H9 (cell line): ENCODE results near the gene KRTAP10-8. TPM values are rescaled to one million over a fixed set of nuclear protein-coding genes. Genes with fewer than 3 reads are reported as not detected.

Experiments
- DNase-seq: peaks from one replicate; pipeline ENCODE4 v3.0.0-alpha.2; 2017
- H2AFZ ChIP-seq: one replicate; pipeline ENCODE4 v1.6.1; 2013; ENCODE audit warnings: mild to moderate bottlenecking, low read length, control low read depth, moderate library complexity
- H2AK5ac ChIP-seq: 2 replicates; pipeline ENCODE4 v1.6.1; 2013; ENCODE audit warnings: low read length, control low read depth, mixed read lengths; ENCODE audit not compliant: insufficient read length
- H2BK120ac ChIP-seq: one replicate; pipeline ENCODE4 v1.6.1; 2013; ENCODE audit warnings: low read depth, mild to moderate bottlenecking, low read length, control low read depth, inconsistent platforms; ENCODE audit not compliant: poor library complexity, severe bottlenecking
- H2BK12ac ChIP-seq: 2 replicates; pipeline ENCODE4 v1.6.1; 2013; ENCODE audit warnings: low read length, control low read depth, mixed read lengths, low read depth; ENCODE audit not compliant: insufficient read length
- H2BK15ac ChIP-seq: 2 replicates; pipeline ENCODE4 v1.6.1; 2013; ENCODE audit warnings: low read depth, low read length, control low read depth
- H2BK20ac ChIP-seq: one replicate; pipeline ENCODE4 v1.6.1; 2013; ENCODE audit warnings: low read depth, mild to moderate bottlenecking, low read length, control low read depth, inconsistent platforms; ENCODE audit not compliant: poor library complexity, severe bottlenecking
- H2BK5ac ChIP-seq: 2 replicates; pipeline ENCODE4 v1.6.1; 2013; ENCODE audit warnings: low read length, control low read depth, mixed read lengths; ENCODE audit not compliant: insufficient read length
- H3K14ac ChIP-seq: 2 replicates; pipeline ENCODE4 v1.6.1; 2013; ENCODE audit warnings: low read length, control low read depth; ENCODE audit not compliant: insufficient read depth
- H3K18ac ChIP-seq: 2 replicates; pipeline ENCODE4 v1.6.1; 2013; ENCODE audit warnings: low read depth, mild to moderate bottlenecking, mixed read lengths, low read length, control low read depth; ENCODE audit not compliant: insufficient read length
- H3K23ac ChIP-seq: 2 replicates; pipeline ENCODE4 v1.6.1; 2013; ENCODE audit warnings: low read length, control low read depth, mixed read lengths, low read depth; ENCODE audit not compliant: insufficient read length
- H3K23me2 ChIP-seq: 2 replicates; pipeline ENCODE4 v1.6.1; 2013; ENCODE audit warnings: low read depth, mild to moderate bottlenecking, mixed read lengths, low read length, control low read depth; ENCODE audit not compliant: insufficient read length, poor library complexity, severe bottlenecking
- H3K27ac ChIP-seq: 2 replicates; pipeline ENCODE4 v1.5.1; 2013; ENCODE audit warnings: low read length, control low read depth, mixed read lengths, low read depth; ENCODE audit not compliant: insufficient read length
- H3K27me3 ChIP-seq: 2 replicates; pipeline ENCODE4 v1.6.1; 2013; ENCODE audit warnings: low read length, control low read depth, inconsistent platforms; ENCODE audit not compliant: insufficient read depth
- H3K4ac ChIP-seq: 2 replicates; pipeline ENCODE4 v1.6.1; 2013; ENCODE audit warnings: low read depth, mild to moderate bottlenecking, control low read depth, inconsistent platforms, low read length, moderate library complexity
- H3K4me1 ChIP-seq: 2 replicates; pipeline ENCODE4 v1.6.1; 2013; ENCODE audit warnings: low read length, control low read depth, inconsistent platforms; ENCODE audit not compliant: insufficient read depth
- H3K4me2 ChIP-seq: 2 replicates; pipeline ENCODE4 v1.6.1; 2013; ENCODE audit warnings: low read length, control low read depth, mixed read lengths; ENCODE audit not compliant: insufficient read length, insufficient read depth
- H3K56ac ChIP-seq: 2 replicates; pipeline ENCODE4 v1.6.1; 2013; ENCODE audit warnings: low read depth, mild to moderate bottlenecking, mixed read lengths, low read length, control low read depth; ENCODE audit not compliant: insufficient read length
- H3K79me1 ChIP-seq: 2 replicates; pipeline ENCODE4 v1.6.1; 2013; ENCODE audit warnings: low read depth, mild to moderate bottlenecking, moderate library complexity, low read length, control low read depth, inconsistent platforms; ENCODE audit not compliant: insufficient read depth, poor library complexity, severe bottlenecking
- H3K79me2 ChIP-seq: 2 replicates; pipeline ENCODE4 v1.6.1; 2013; ENCODE audit warnings: low read length, control low read depth, inconsistent platforms; ENCODE audit not compliant: insufficient read depth
- H3K9ac ChIP-seq: 2 replicates; pipeline ENCODE4 v1.6.1; 2013; ENCODE audit warnings: low read length, control low read depth, mixed read lengths; ENCODE audit not compliant: insufficient read length; ENCODE audit errors: extremely low read depth
- H3K9me3 ChIP-seq: one replicate; pipeline ENCODE4 v1.6.1; 2013; ENCODE audit warnings: low read depth, low read length, inconsistent platforms; ENCODE audit not compliant: control insufficient read depth
- H3T11ph ChIP-seq: one replicate; pipeline ENCODE4 v1.6.1; 2013; ENCODE audit warnings: mild to moderate bottlenecking, low read length, control low read depth, inconsistent platforms
- H4K20me1 ChIP-seq: one replicate; pipeline ENCODE4 v1.6.1; 2013; ENCODE audit not compliant: control insufficient read depth, insufficient read length, insufficient read depth
- H4K5ac ChIP-seq: 2 replicates; pipeline ENCODE4 v1.6.1; 2013; ENCODE audit warnings: low read depth, mild to moderate bottlenecking, mixed read lengths, low read length, control low read depth; ENCODE audit not compliant: insufficient read length
- H4K8ac ChIP-seq: replicated peaks from 2 replicates; pipeline ENCODE4 v1.6.1; 2013; ENCODE audit warnings: low read length, control low read depth, mixed read lengths, low read depth; ENCODE audit not compliant: insufficient read length
- H4K91ac ChIP-seq: 2 replicates; pipeline ENCODE4 v1.6.1; 2013; ENCODE audit warnings: low read depth, mild to moderate bottlenecking, moderate library complexity, mixed read lengths, low read length, control low read depth; ENCODE audit not compliant: insufficient read length
- H3K27ac Mint-ChIP-seq, 3 experiments: 2 replicates in 2 of 3; 3 replicates in 1 of 3; pipeline ENCODE4 v1.8.0; 2020 to 2021; ENCODE audit warnings: mixed read lengths in 3 of 3, mild to moderate bottlenecking in 1 of 3, moderate library complexity in 1 of 3
- H3K27me3 Mint-ChIP-seq: 2 replicates; pipeline ENCODE4 v1.8.0; 2021; ENCODE audit warnings: low read depth, mild to moderate bottlenecking, moderate library complexity, mixed read lengths
- H3K36me3 Mint-ChIP-seq, 3 experiments: 2 replicates in 2 of 3; 3 replicates in 1 of 3; pipeline ENCODE4 v1.8.0; 2020 to 2021; ENCODE audit warnings: low read depth in 3 of 3, mixed read lengths in 3 of 3; ENCODE audit not compliant: insufficient read depth in 1 of 3
- H3K4me1 Mint-ChIP-seq, 2 experiments: 2 replicates each; pipeline ENCODE4 v1.8.0; 2020; ENCODE audit warnings: mixed read lengths in 2 of 2
- H3K4me3 Mint-ChIP-seq, 2 experiments: 2 replicates in 1 of 2; 3 replicates in 1 of 2; pipeline ENCODE4 v1.8.0; 2020 to 2021; ENCODE audit warnings: mild to moderate bottlenecking in 2 of 2, mixed read lengths in 2 of 2, moderate library complexity in 1 of 2
- H3K9me3 Mint-ChIP-seq, 2 experiments: 2 replicates in 1 of 2; 3 replicates in 1 of 2; pipeline ENCODE4 v1.8.0; 2020; ENCODE audit warnings: mild to moderate bottlenecking in 2 of 2, mixed read lengths in 2 of 2, moderate library complexity in 1 of 2
- CTCF ChIP-seq: fragments of 200-600 bp; sonication (generic); conservative IDR thresholded peaks from 3 replicates; pipeline ENCODE4 v1.8.0; 2021; ENCODE audit warnings: antibody characterized with exemption, mild to moderate bottlenecking
- WGBS: extraction: QIAGEN DNeasy Blood & Tissue Kit; methylation state at CpG from one replicate; pipeline ENCODE4 v1.1.7; 2013; ENCODE audit warnings: missing lambda C conversion rate, low lambda C conversion rate, mixed read lengths; ENCODE audit not compliant: insufficient read length; ENCODE audit errors: extremely low coverage; 5-methylcytosine and 5-hydroxymethylcytosine counted together
- total RNA-seq: library from RNA; stranded (reverse); gene quantifications from 2 replicates; pipeline ENCODE4 v1.2.1, GENCODE V29; 2021

Gene KRTAP10-8
- total RNA-seq, 1 experiment from 2014 or later, result not detected

- Histone ChIP-seq H4K8ac (no peak overlapping the region), H3K79me1 (no peaks in the 10 kb centered on the region), H2BK15ac (no peak overlapping the region), H4K20me1 (no peaks in the 10 kb centered on the region), H3K27ac (no peak overlapping the region), H3K14ac (no peak overlapping the region), H3K18ac (no peak overlapping the region), H2BK20ac (no peak overlapping the region), H4K91ac (no peak overlapping the region), H3K9me3 (no peaks in the 10 kb centered on the region), H2BK12ac (no peak overlapping the region), H3K27me3 (no peaks in the 10 kb centered on the region), H3K4me1 (no peaks in the 10 kb centered on the region), H3K79me2 (no peaks in the 10 kb centered on the region), H2BK5ac (no peak overlapping the region), H4K5ac (no peak overlapping the region), H2AK5ac (no peak overlapping the region), H3K4ac (no peak overlapping the region), H3T11ph (no peak overlapping the region), H2AFZ (no peak overlapping the region), H3K23me2 (no peaks in the 10 kb centered on the region), H3K4me2 (no peak overlapping the region), H2BK120ac (no peak overlapping the region), H3K56ac (no peak overlapping the region), H3K9ac (no peak overlapping the region), H3K23ac (no peak overlapping the region)
- no CpG with 5 or more reads among the region's 17 CpGs for WGBS
- Mint-ChIP-seq H3K27me3 (peaks cover 14% of the 10 kb centered on the region), H3K9me3 (peaks cover 0 to 2% of the 10 kb centered on the region in 2 experiments; a peak in 2 of 5 replicates), H3K36me3 (peaks cover 0 to 4% (median 0%) of the 10 kb centered on the region in 3 experiments; a peak in 1 of 7 replicates), H3K4me3 (no peak overlapping the region), H3K4me1 (peaks cover 21 to 25% of the 10 kb centered on the region in 2 experiments), H3K27ac (no peak overlapping the region)
- TF ChIP-seq CTCF, result no peak
- DNase-seq, result no peak
Observed at GRCh38 chr21:44603109-44603875, 8.6 kb upstream of the KRTAP10-8 start.
